GM19025 (cell line): Measurements from ENCODE around the gene BTNL8.
"Not testable (repeated sequence)": the region's sequence is repeated elsewhere in the genome, so short reads cannot be mapped to it uniquely, and the experiment has no call there.

Experiments
- ATAC-seq: cut with Tn5 transposase; IDR thresholded peaks from one replicate; pipeline ENCODE4 v1.9.1; 2021; ENCODE audit warnings: mild to moderate bottlenecking, low read depth, moderate library complexity; ENCODE audit not compliant: unreplicated experiment

BTNL8 gene

GRCh38 chr5:180874804-180875582 lies 24.0 kb upstream of the BTNL8 start:
- no peak for ATAC-seq

- ATAC-seq, result no peak
These were observed 23.0 kb upstream of the BTNL8 start for GRCh38 chr5:180875860-180876426.

DNA sequence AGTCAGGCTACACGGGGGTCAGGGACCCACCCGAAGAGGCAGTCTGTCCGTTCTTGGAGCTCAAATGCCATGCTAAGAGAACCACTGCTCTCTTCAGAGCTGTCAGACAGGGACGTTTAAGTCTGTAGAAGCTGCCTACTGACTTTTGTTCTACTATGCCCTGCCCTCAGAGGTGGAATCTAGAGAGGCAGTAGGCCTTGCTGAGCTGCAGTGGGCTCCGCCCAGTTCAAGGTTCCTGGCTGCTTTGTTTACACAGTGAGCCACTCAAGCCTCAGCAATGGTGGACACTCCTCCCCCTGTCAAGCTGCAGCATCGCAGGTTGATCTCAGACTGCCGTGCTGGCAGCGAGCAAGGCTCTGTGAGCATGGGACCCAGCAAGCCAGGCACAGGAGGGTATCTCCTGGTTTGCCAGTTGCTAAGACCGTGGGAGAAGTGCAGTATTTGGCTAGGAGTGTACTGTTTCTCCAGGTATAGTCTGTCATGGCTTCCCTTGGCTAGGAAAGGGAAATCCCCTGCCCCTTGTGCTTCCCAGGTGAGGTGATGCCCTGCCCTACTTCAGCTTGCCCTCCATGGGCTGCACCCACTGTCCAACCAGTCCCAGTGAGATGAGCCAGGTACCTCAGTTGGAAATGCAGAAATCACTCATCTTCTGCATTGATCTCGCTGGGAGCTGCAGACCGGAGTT lies 13.0 kb upstream of the BTNL8 start:
- ATAC-seq, result not testable (repeated sequence)

DNA sequence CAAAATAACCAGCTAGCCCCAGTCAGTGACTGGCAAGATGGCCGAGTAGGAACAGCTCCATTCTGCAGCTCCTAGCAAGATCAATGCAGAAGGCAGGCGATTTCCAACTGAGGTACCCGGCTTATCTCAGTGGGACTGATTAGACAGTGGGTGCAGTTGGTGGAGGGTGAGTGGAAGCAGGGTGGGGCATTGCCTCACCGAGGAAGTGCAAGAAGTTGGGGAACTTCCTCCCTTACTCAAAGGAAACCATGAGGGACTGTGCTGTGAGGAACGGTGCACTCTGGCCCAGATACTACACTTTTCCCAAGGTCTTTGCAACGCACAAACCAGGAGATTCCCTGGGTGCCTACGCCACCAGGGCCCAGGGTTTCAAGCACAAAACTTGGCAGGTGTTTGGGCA lies 9.6 kb upstream of the BTNL8 start:
- ATAC-seq, result no peak

GRCh38 chr5:180895330-180895729 lies 3.6 kb upstream of the BTNL8 start:
- ATAC-seq, result not testable (repeated sequence)

DNA sequence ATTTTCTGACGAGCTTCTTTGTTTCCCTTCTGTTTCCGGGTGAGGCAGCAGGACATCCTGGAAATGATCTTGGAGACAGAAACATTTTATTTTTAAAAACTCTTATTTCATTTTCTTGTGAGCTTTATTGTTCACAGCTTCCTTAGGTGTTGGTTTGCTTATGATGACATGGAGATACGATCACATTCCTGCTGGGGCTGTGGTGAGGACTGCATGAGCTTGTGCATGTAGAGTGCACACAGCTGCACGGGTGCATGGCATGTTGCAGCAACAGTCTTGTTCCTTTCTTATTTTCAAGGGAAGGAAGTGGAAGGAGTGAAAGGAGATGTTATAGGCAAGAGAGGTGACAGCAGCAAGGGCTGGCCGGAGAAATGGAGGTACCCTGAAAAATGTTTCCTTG lies 1.2 kb downstream of the BTNL8 start:
- no peak for ATAC-seq

DNA sequence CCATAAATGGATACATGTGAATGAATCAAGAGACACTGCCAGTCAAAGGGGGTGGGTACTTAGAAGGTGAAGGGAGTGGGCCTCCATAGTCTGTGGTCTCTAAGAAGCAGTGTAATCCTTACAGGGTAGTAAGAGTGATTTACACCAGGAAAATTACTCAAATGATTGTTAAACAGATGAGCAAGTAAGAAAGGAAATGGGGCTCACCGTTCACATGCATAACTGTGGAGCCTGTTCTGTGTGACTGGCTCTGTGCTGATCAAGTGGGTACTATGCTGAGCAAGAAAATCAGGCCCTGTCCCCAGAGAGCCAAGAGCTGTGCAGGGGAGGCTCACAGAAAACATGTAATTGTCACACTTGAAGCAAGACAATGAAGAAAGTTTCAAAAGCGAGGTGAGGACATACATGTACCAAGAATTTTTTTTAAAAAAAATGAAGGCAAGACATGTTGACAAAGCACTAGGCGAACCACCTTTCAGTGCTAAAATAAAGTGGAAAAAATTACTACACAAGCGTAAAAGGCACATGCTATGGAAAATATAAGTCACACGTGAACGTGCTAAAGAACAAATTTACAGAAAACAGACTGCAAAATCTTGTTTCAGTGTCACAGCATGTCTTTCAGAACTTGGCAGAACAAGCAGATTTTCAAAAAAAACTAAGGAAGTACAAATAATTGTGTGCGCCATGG lies 2.5 kb downstream of the BTNL8 start:
- ATAC-seq, result no peak

- ATAC-seq, result no peak
These were observed 9.4 kb downstream of the BTNL8 start for GRCh38 chr5:180908400-180908799.

DNA sequence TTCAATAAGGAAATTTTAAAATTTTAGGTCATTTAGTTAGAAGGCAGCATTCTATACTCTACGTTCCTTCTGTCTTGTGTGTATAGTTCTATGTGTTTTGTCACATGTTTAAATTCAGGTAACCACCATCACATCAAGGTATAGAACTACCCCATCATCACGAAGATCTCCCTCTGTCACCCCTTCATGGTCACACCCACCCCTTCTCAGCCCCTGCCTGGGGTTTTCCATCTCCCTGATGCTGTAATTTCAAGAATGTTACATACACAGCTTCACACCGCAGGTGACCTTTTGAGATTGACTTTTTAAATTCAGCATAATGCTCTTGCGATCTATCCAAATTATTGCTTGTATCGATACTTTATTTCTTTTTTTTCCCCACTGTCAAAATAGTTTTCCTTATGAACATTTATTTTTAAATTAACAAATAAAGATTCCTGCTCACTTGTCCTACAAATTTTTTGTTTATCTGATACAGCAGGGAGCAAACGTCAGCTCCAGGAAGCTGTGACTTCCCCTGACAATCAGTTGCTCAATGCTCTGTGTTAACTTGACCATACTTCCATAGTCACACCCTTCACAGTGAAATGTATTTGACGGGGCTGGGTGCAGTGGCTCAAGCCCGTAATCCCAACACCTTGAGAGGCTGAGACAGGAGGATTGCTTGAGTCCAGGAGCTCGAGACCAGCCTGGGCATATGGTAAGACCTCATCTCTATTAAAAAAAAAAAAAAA lies 10.2 kb downstream of the BTNL8 start:
- ATAC-seq, result no peak

DNA sequence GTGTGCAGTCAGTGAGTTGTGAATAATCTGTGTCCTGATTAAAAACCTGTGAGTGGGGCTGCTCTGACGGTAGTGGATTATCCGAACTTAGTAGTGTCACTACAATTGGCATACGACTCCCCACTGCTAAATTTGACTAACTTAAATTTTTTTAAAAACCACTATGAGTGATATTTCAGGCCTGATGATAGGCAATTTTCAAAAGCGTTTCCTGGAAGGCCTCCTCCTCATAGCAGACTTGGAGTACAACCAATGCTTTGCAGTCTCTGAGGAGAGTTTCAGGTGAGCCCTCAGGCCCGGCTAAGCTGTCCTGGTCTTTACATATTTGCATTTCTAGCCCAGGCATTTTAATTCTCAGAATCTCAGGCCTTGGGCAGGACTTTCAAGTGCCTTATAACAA lies 10.8 kb downstream of the BTNL8 start:
- ATAC-seq, result no peak

GRCh38 chr5:180910182-180910581 lies 11.2 kb downstream of the BTNL8 start:
- no peak for ATAC-seq

- no peak for ATAC-seq
These were observed 11.8 kb downstream of the BTNL8 start for GRCh38 chr5:180910735-180911134.

DNA sequence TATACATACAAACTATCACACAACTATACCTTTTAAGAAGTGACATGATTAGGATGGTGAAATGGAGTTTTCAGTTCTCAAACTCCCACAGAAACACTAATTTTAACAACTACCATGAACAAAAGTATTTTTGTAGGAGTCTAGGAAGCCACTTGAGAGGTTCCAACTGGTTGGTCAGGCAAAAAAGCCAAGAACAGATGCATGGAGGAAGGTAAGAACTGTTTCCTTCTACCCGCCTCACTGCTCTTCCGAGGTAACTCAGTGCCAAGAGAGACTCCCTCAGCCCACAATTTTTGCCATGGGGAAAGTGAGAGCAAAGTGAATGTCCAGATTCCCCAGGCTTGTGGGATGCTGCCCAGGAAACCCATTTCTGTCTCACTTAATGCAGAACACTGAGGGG lies 15.7 kb downstream of the BTNL8 start:
- ATAC-seq, result no peak

- ATAC-seq, result no peak
These were observed 17.0 kb downstream of the BTNL8 start for GRCh38 chr5:180915924-180916323.

DNA sequence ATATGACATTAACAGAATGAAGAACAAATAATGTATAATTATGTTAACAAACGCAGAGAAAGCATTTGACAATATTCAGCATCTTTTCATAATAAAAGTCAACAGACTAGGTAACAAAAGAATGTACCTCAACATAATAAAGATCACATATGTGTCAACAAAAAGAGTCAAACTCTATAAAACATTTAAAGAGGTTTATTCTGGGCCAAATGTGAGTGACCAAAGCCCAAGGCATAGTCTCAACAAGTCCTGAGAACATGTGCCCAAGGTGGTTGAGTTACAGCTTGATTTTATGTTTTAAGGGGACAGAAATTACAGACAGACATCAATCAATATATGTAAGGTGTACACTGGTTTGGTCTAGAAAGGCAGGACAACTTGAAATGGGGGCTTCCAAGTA lies 19.4 kb downstream of the BTNL8 start:
- no peak for ATAC-seq

DNA sequence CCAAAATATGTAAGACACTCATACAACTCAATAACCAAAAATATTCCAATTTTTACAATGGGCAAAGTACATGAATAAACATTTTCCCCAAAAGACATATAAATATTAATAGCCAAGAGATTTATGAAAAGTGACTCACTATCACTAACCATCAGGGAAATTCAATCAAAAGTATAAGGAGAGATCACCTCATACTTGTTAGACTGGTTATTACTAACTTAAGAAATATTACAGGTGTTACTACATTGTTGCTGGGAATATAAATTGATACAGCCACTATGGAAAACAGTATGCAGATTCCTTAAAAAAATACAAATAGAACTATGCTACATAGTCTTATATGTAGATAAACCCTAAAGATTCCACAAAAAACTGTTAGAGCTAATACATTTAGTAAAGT lies 21.8 kb downstream of the BTNL8 start:
- ATAC-seq, result no peak

GRCh38 chr5:180922932-180923331 lies 24.0 kb downstream of the BTNL8 start:
- ATAC-seq, result no peak

- no peak for ATAC-seq
These were observed 33.7 kb downstream of the BTNL8 start for GRCh38 chr5:180932660-180933059.

DNA sequence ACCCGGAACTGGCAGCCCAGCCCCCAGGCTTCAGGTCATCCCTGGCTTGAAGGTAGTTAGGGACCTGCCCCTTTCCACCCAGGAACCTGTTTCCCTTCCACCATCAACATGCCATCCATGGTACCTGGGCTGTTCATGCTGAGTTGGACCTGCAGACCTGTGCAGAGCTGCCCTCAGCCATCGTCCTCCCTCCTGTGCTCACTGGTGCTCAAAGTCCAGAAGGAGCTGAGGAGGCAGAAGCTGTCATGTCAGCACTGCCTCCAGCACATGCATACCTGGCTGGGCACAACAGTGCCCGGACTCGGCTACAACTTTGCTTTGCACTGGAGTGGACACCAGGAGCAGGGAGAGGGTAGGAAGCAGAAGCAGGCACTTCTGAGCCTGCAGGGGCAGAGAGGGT lies 36.2 kb downstream of the BTNL8 start:
- ATAC-seq, result no peak

DNA sequence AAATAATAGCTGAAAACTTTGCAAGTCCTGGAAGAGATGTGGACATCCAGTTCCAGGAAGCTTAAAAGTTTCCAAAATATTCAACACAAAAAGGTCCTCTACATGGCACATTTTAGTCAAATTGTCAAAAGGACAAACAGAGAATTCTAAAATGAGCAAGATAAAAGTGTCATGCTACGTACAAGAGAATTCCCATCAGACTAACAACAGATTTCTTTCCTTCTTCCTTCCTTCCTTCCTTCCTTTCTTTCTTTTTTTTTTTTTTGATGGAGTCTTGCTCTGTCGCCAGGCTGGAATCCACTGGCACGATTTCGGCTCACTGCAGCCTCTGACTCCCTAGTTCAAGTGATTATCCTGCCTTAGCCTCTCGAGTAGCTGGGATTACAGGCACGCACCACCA lies 39.3 kb downstream of the BTNL8 start:
- ATAC-seq, result no peak
